ENCODE results near the gene FRS3. TPM values are rescaled to one million over a fixed set of nuclear protein-coding genes. Genes with fewer than 3 reads are reported as not detected.

FRS3 gene
- total RNA-seq, 1 donor from 2014 or later, result 5.9 TPM

- intact Hi-C loops (cut with DNase I), result no loop called here
- no peak for DNase-seq
- H3K9me3 ChIP-seq, result no peaks in the 10 kb centered on the region
- H3K27me3 ChIP-seq (ENCODE audit: low read depth), result no peaks in the 10 kb centered on the region
- H3K36me3 ChIP-seq, result peaks cover 33% of the 10 kb centered on the region
- no peak for ATAC-seq
- H3K4me1 ChIP-seq, result no peaks in the 10 kb centered on the region
- H3K4me3 ChIP-seq, result no peak overlapping the region
- TF ChIP-seq, protein P1, sequence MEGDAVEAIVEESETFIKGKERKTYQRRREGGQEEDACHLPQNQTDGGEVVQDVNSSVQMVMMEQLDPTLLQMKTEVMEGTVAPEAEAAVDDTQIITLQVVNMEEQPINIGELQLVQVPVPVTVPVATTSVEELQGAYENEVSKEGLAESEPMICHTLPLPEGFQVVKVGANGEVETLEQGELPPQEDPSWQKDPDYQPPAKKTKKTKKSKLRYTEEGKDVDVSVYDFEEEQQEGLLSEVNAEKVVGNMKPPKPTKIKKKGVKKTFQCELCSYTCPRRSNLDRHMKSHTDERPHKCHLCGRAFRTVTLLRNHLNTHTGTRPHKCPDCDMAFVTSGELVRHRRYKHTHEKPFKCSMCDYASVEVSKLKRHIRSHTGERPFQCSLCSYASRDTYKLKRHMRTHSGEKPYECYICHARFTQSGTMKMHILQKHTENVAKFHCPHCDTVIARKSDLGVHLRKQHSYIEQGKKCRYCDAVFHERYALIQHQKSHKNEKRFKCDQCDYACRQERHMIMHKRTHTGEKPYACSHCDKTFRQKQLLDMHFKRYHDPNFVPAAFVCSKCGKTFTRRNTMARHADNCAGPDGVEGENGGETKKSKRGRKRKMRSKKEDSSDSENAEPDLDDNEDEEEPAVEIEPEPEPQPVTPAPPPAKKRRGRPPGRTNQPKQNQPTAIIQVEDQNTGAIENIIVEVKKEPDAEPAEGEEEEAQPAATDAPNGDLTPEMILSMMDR (IDR thresholded peaks at IDR 0.05), result no peak
- H3K27ac ChIP-seq, result no peak overlapping the region
These were observed 19.8 kb upstream of the FRS3 start for GRCh38 chr6:41799559-41799911.

GRCh38 chr6:41798901-41799558, 19.3 kb upstream of the FRS3 start:
- no peak for ATAC-seq
- no peak for DNase-seq
- TF ChIP-seq, protein P1 (IDR thresholded peaks at IDR 0.05), result no peak
- peaks cover 33% of the 10 kb centered on the region for H3K36me3 ChIP-seq
- no peaks in the 10 kb centered on the region for H3K9me3 ChIP-seq
- H3K4me1 ChIP-seq, result no peaks in the 10 kb centered on the region
- H3K27me3 ChIP-seq (ENCODE audit: low read depth), result no peaks in the 10 kb centered on the region
- no peak overlapping the region for H3K27ac ChIP-seq
- H3K4me3 ChIP-seq, result no peak overlapping the region
- intact Hi-C loops (cut with DNase I), result no loop called here

- H3K4me3 ChIP-seq, result no peak overlapping the region
- ATAC-seq (no peak), DNase-seq (no peak)
- H3K4me1 ChIP-seq, result no peaks in the 10 kb centered on the region
- no peaks in the 10 kb centered on the region for H3K9me3 ChIP-seq
- TF ChIP-seq, protein P1 (IDR thresholded peaks at IDR 0.05), result no peak
- intact Hi-C loops (cut with DNase I), result no loop called here
- H3K27me3 ChIP-seq (ENCODE audit: low read depth), result no peaks in the 10 kb centered on the region
- H3K27ac ChIP-seq, result no peak overlapping the region
- H3K36me3 ChIP-seq, result peaks cover 49% of the 10 kb centered on the region
These were observed 16.8 kb upstream of the FRS3 start for GRCh38 chr6:41796474-41796873.

GRCh38 chr6:41791984-41792383, 12.3 kb upstream of the FRS3 start:
- H3K27ac ChIP-seq, result no peak overlapping the region
- H3K4me3 ChIP-seq, result no peak overlapping the region
- DNase-seq, result no peak
- peaks cover 14% of the 10 kb centered on the region for H3K4me1 ChIP-seq
- no peaks in the 10 kb centered on the region for H3K9me3 ChIP-seq
- TF ChIP-seq, protein P1 (IDR thresholded peaks at IDR 0.05), result no peak
- ATAC-seq, result no peak
- no peaks in the 10 kb centered on the region for H3K27me3 ChIP-seq (ENCODE audit: low read depth)
- intact Hi-C loops (cut with DNase I), result no loop called here
- peaks cover 56% of the 10 kb centered on the region for H3K36me3 ChIP-seq

DNA sequence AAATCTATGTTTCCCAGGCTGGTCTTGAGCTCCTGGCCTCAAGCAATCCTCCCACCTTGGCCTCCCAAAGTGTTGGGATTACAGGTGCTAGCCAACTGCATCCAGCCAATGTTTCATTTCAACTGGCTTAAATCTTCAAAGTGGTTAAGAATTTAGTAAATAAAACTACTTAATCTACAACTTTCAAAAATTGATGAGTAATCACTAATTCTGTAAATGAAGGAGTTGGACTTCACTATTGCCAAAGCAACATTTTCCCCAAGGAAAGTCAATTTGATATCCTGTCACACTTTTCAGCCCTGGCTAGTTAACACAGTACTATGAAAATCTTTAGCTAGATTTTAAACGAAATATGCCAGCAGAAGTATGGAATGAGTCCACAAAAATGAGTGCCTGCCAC, 11.6 kb upstream of the FRS3 start:
- Histone ChIP-seq H3K27ac (no peak overlapping the region), H3K4me3 (no peak overlapping the region), H3K36me3 (peaks cover 51% of the 10 kb centered on the region), H3K9me3 (no peaks in the 10 kb centered on the region), H3K4me1 (peaks cover 15% of the 10 kb centered on the region), H3K27me3 (ENCODE audit: low read depth) (no peaks in the 10 kb centered on the region)
- ATAC-seq (no peak), DNase-seq (no peak)
- intact Hi-C loops (cut with DNase I), result no loop called here
- TF ChIP-seq, protein P1 (IDR thresholded peaks at IDR 0.05), result no peak

Data from lower lobe of right lung (tissue), 2 donors.